ENCODE data around the gene ZBTB21.

Gene ZBTB21

GRCh38 chr21:41991659-41992058 lies 18.5 kb downstream of the ZBTB21 start:
- H3K36me3 ChIP-seq (replicated peaks in 1 of 2; ENCODE audit: control insufficient read depth in 2 of 2, insufficient read depth in 2 of 2, low read length in 2 of 2) = peaks cover 19 to 76% of the 10 kb centered on the region in 2 donors
- H3K79me1 ChIP-seq (ENCODE audit: low read depth, low read length) = no peaks in the 10 kb centered on the region
- no peak overlapping the region for H3K4me3 ChIP-seq (ENCODE audit: low read length in 2 of 2)
- H3K4me2 ChIP-seq (ENCODE audit: insufficient read depth, low read length, poor library complexity, severe bottlenecking) = no peak overlapping the region
- H3K9ac ChIP-seq (ENCODE audit: low read depth, low read length, poor library complexity) = no peak overlapping the region
- no CpG with 5 or more reads among the region's 16 CpGs for WGBS, 2 donors (ENCODE audit: extremely low coverage in 2 of 2, insufficient read length in 2 of 2, insufficient replicate concordance in 1 of 2)
- no peak for DNase-seq (ENCODE audit: low spot score)
- no peak overlapping the region for H4K91ac ChIP-seq (ENCODE audit: low read depth, low read length, poor library complexity)
- H3K9me3 ChIP-seq (replicated peaks in 1 of 2; ENCODE audit: control insufficient read depth in 2 of 2, insufficient read depth in 1 of 2, low read depth in 1 of 2, low read length in 2 of 2) = peaks cover 1 to 16% of the 10 kb centered on the region in 2 donors
- H2AFZ ChIP-seq (ENCODE audit: low read length) = no peak overlapping the region
- H4K8ac ChIP-seq (ENCODE audit: low read depth, low read length) = no peak overlapping the region
- no peak overlapping the region for H2BK120ac ChIP-seq (ENCODE audit: low read depth, low read length)
- no peak overlapping the region for H3K23ac ChIP-seq (ENCODE audit: low read depth, low read length, poor library complexity)
- no peak overlapping the region for H3K27ac ChIP-seq (replicated peaks; ENCODE audit: low read length)
- no peaks in the 10 kb centered on the region for H3K4me1 ChIP-seq (ENCODE audit: control insufficient read depth in 2 of 2, insufficient read depth in 1 of 2, low read depth in 1 of 2, low read length in 2 of 2)
- no peak overlapping the region for H2BK5ac ChIP-seq (ENCODE audit: low read length)
- H3K27me3 ChIP-seq (ENCODE audit: control insufficient read depth in 3 of 3, insufficient read depth in 3 of 3, low read depth in 1 of 3, low read length in 3 of 3) = no peaks in the 10 kb centered on the region
- H3K4ac ChIP-seq (ENCODE audit: low read length) = no peak overlapping the region
- no peak overlapping the region for H2BK12ac ChIP-seq (ENCODE audit: low read length)
- H2BK15ac ChIP-seq (ENCODE audit: low read length) = no peak overlapping the region
- H2AK5ac ChIP-seq (ENCODE audit: low read depth, low read length) = no peak overlapping the region
- no peak overlapping the region for H3K18ac ChIP-seq (ENCODE audit: low read length)
- no peak overlapping the region for H3K14ac ChIP-seq (ENCODE audit: low read length)

- Histone ChIP-seq H3K36me3 (replicated peaks in 1 of 2; ENCODE audit: control insufficient read depth in 2 of 2, insufficient read depth in 2 of 2, low read length in 2 of 2) (peaks cover 17 to 58% of the 10 kb centered on the region in 2 donors), H2AK5ac (ENCODE audit: low read depth, low read length) (no peak overlapping the region), H3K9me3 (replicated peaks in 1 of 2; ENCODE audit: control insufficient read depth in 2 of 2, insufficient read depth in 1 of 2, low read depth in 1 of 2, low read length in 2 of 2) (no peaks in the 10 kb centered on the region), H3K27me3 (ENCODE audit: control insufficient read depth in 3 of 3, insufficient read depth in 3 of 3, low read depth in 1 of 3, low read length in 3 of 3) (no peaks in the 10 kb centered on the region), H3K4ac (ENCODE audit: low read length) (no peak overlapping the region), H2BK12ac (ENCODE audit: low read length) (no peak overlapping the region), H2BK5ac (ENCODE audit: low read length) (no peak overlapping the region), H3K27ac (replicated peaks; ENCODE audit: low read length) (no peak overlapping the region), H4K91ac (ENCODE audit: low read depth, low read length, poor library complexity) (no peak overlapping the region), H3K4me3 (ENCODE audit: low read length in 2 of 2) (no peak overlapping the region), H3K23ac (ENCODE audit: low read depth, low read length, poor library complexity) (no peak overlapping the region), H4K8ac (ENCODE audit: low read depth, low read length) (no peak overlapping the region), H3K79me1 (ENCODE audit: low read depth, low read length) (no peaks in the 10 kb centered on the region), H2BK120ac (ENCODE audit: low read depth, low read length) (no peak overlapping the region), H3K18ac (ENCODE audit: low read length) (no peak overlapping the region), H2BK15ac (ENCODE audit: low read length) (no peak overlapping the region), H3K9ac (ENCODE audit: low read depth, low read length, poor library complexity) (no peak overlapping the region), H3K4me1 (ENCODE audit: control insufficient read depth in 2 of 2, insufficient read depth in 1 of 2, low read depth in 1 of 2, low read length in 2 of 2) (no peaks in the 10 kb centered on the region), H2AFZ (ENCODE audit: low read length) (no peak overlapping the region), H3K14ac (ENCODE audit: low read length) (no peak overlapping the region), H3K4me2 (ENCODE audit: insufficient read depth, low read length, poor library complexity, severe bottlenecking) (no peak overlapping the region)
- no peak for DNase-seq (ENCODE audit: low spot score)
- WGBS, 2 donors (ENCODE audit: extremely low coverage in 2 of 2, insufficient read length in 2 of 2, insufficient replicate concordance in 1 of 2) = no CpG with 5 or more reads among the region's 2 CpGs
These were observed 20.5 kb downstream of the ZBTB21 start for GRCh38 chr21:41989698-41990097.

GRCh38 chr21:41987310-41987709 lies 22.9 kb downstream of the ZBTB21 start:
- H3K9ac ChIP-seq (ENCODE audit: low read depth, low read length, poor library complexity) = no peak overlapping the region
- H3K27me3 ChIP-seq (ENCODE audit: control insufficient read depth in 3 of 3, insufficient read depth in 3 of 3, low read depth in 1 of 3, low read length in 3 of 3) = no peaks in the 10 kb centered on the region
- H2BK15ac ChIP-seq (ENCODE audit: low read length) = no peak overlapping the region
- no peak overlapping the region for H3K14ac ChIP-seq (ENCODE audit: low read length)
- no peak overlapping the region for H3K4ac ChIP-seq (ENCODE audit: low read length)
- no peak overlapping the region for H2AK5ac ChIP-seq (ENCODE audit: low read depth, low read length)
- no peak overlapping the region for H2BK120ac ChIP-seq (ENCODE audit: low read depth, low read length)
- no peaks in the 10 kb centered on the region for H3K9me3 ChIP-seq (replicated peaks in 1 of 2; ENCODE audit: control insufficient read depth in 2 of 2, insufficient read depth in 1 of 2, low read depth in 1 of 2, low read length in 2 of 2)
- no peak overlapping the region for H3K4me3 ChIP-seq (ENCODE audit: low read length in 2 of 2)
- no peak overlapping the region for H2AFZ ChIP-seq (ENCODE audit: low read length)
- H3K79me1 ChIP-seq (ENCODE audit: low read depth, low read length) = no peaks in the 10 kb centered on the region
- H3K36me3 ChIP-seq (replicated peaks in 1 of 2; ENCODE audit: control insufficient read depth in 2 of 2, insufficient read depth in 2 of 2, low read length in 2 of 2) = peaks cover 6 to 34% of the 10 kb centered on the region in 2 donors
- H3K27ac ChIP-seq (replicated peaks; ENCODE audit: low read length) = no peak overlapping the region
- H4K91ac ChIP-seq (ENCODE audit: low read depth, low read length, poor library complexity) = no peak overlapping the region
- H2BK5ac ChIP-seq (ENCODE audit: low read length) = no peak overlapping the region
- no peaks in the 10 kb centered on the region for H3K4me1 ChIP-seq (ENCODE audit: control insufficient read depth in 2 of 2, insufficient read depth in 1 of 2, low read depth in 1 of 2, low read length in 2 of 2)
- no CpG with 5 or more reads among the region's 3 CpGs for WGBS, 2 donors (ENCODE audit: extremely low coverage in 2 of 2, insufficient read length in 2 of 2, insufficient replicate concordance in 1 of 2)
- no peak for DNase-seq (ENCODE audit: low spot score)
- no peak overlapping the region for H2BK12ac ChIP-seq (ENCODE audit: low read length)
- H3K23ac ChIP-seq (ENCODE audit: low read depth, low read length, poor library complexity) = no peak overlapping the region
- H3K18ac ChIP-seq (ENCODE audit: low read length) = no peak overlapping the region
- H4K8ac ChIP-seq (ENCODE audit: low read depth, low read length) = no peak overlapping the region
- no peak overlapping the region for H3K4me2 ChIP-seq (ENCODE audit: insufficient read depth, low read length, poor library complexity, severe bottlenecking)

- Histone ChIP-seq H2BK120ac (ENCODE audit: low read depth, low read length) (no peak overlapping the region), H3K23ac (ENCODE audit: low read depth, low read length, poor library complexity) (no peak overlapping the region), H4K8ac (ENCODE audit: low read depth, low read length) (no peak overlapping the region), H2BK12ac (ENCODE audit: low read length) (no peak overlapping the region), H3K14ac (ENCODE audit: low read length) (no peak overlapping the region), H3K36me3 (replicated peaks in 1 of 2; ENCODE audit: control insufficient read depth in 2 of 2, insufficient read depth in 2 of 2, low read length in 2 of 2) (peaks cover 1 to 19% of the 10 kb centered on the region in 2 donors), H2AFZ (ENCODE audit: low read length) (no peak overlapping the region), H2BK15ac (ENCODE audit: low read length) (no peak overlapping the region), H3K79me1 (ENCODE audit: low read depth, low read length) (no peaks in the 10 kb centered on the region), H2BK5ac (ENCODE audit: low read length) (no peak overlapping the region), H2AK5ac (ENCODE audit: low read depth, low read length) (no peak overlapping the region), H3K9me3 (replicated peaks in 1 of 2; ENCODE audit: control insufficient read depth in 2 of 2, insufficient read depth in 1 of 2, low read depth in 1 of 2, low read length in 2 of 2) (no peaks in the 10 kb centered on the region), H3K18ac (ENCODE audit: low read length) (no peak overlapping the region), H3K4me1 (ENCODE audit: control insufficient read depth in 2 of 2, insufficient read depth in 1 of 2, low read depth in 1 of 2, low read length in 2 of 2) (no peaks in the 10 kb centered on the region), H3K4me3 (ENCODE audit: low read length in 2 of 2) (no peak overlapping the region), H3K4ac (ENCODE audit: low read length) (no peak overlapping the region), H3K4me2 (ENCODE audit: insufficient read depth, low read length, poor library complexity, severe bottlenecking) (no peak overlapping the region), H3K9ac (ENCODE audit: low read depth, low read length, poor library complexity) (no peak overlapping the region), H3K27ac (replicated peaks; ENCODE audit: low read length) (no peak overlapping the region), H3K27me3 (ENCODE audit: control insufficient read depth in 3 of 3, insufficient read depth in 3 of 3, low read depth in 1 of 3, low read length in 3 of 3) (no peaks in the 10 kb centered on the region), H4K91ac (ENCODE audit: low read depth, low read length, poor library complexity) (no peak overlapping the region)
- DNase-seq (ENCODE audit: low spot score) = no peak
- WGBS, 2 donors (ENCODE audit: extremely low coverage in 2 of 2, insufficient read length in 2 of 2, insufficient replicate concordance in 1 of 2) = no CpG with 5 or more reads among the region's 6 CpGs
These were observed 24.3 kb downstream of the ZBTB21 start for GRCh38 chr21:41985662-41986416.

Measured in neuronal stem cell (in vitro differentiated cells).